ENCODE measurements around the gene DUSP3. TPM values are rescaled to one million over a fixed set of nuclear protein-coding genes. Genes with fewer than 3 reads are reported as not detected.

Gene DUSP3
- total RNA-seq, 1 donor from 2014 or later = 100.0 TPM

GRCh38 chr17:43814714-43815113, 35.9 kb upstream of the DUSP3 start:
- ATAC-seq (no peak), DNase-seq (no peak)
- intact Hi-C loops (cut with DNase I) = no loop called here
- Histone ChIP-seq H3K9me3 (no peaks in the 10 kb centered on the region), H3K36me3 (no peaks in the 10 kb centered on the region), H3K27ac (no peak overlapping the region), H3K4me1 (no peaks in the 10 kb centered on the region), H3K4me3 (no peak overlapping the region), H3K27me3 (no peaks in the 10 kb centered on the region)
- TF ChIP-seq CTCF (IDR thresholded peaks at IDR 0.05) = no peak

GRCh38 chr17:43814026-43814425, 35.2 kb upstream of the DUSP3 start:
- intact Hi-C loops (cut with DNase I) = no loop called here
- TF ChIP-seq CTCF (IDR thresholded peaks at IDR 0.05) = no peak
- ATAC-seq = no peak
- Histone ChIP-seq H3K27ac (no peak overlapping the region), H3K27me3 (no peaks in the 10 kb centered on the region), H3K4me3 (no peak overlapping the region), H3K9me3 (no peaks in the 10 kb centered on the region), H3K4me1 (no peaks in the 10 kb centered on the region), H3K36me3 (peaks cover 4% of the 10 kb centered on the region)
- DNase-seq = no peak

GRCh38 chr17:43813386-43813785, 34.6 kb upstream of the DUSP3 start:
- H3K4me3 ChIP-seq = no peak overlapping the region
- TF ChIP-seq CTCF (IDR thresholded peaks at IDR 0.05) = no peak

GRCh38 chr17:43812396-43813265, 33.9 kb upstream of the DUSP3 start:
- Histone ChIP-seq H3K36me3 (peaks cover 12% of the 10 kb centered on the region), H3K27ac (no peak overlapping the region), H3K4me1 (no peaks in the 10 kb centered on the region), H3K4me3 (no peak overlapping the region), H3K27me3 (no peaks in the 10 kb centered on the region), H3K9me3 (no peaks in the 10 kb centered on the region)
- DNase-seq (no peak), ATAC-seq (peak; percentile 10)
- intact Hi-C loops (cut with DNase I) = no loop called here
- TF ChIP-seq CTCF (IDR thresholded peaks at IDR 0.05) = no peak

More at GRCh38 chr17:43813386-43813785, 34.6 kb upstream of the DUSP3 start:
- no peaks in the 10 kb centered on the region for H3K9me3 ChIP-seq
- H3K27ac ChIP-seq = no peak overlapping the region
- H3K4me1 ChIP-seq = no peaks in the 10 kb centered on the region
- ATAC-seq = no peak
- no peak for DNase-seq
- H3K36me3 ChIP-seq = peaks cover 7% of the 10 kb centered on the region
- intact Hi-C loops (cut with DNase I) = no loop called here
- H3K27me3 ChIP-seq = no peaks in the 10 kb centered on the region

GRCh38 chr17:43810823-43811222, 32.0 kb upstream of the DUSP3 start:
- H3K36me3 ChIP-seq = peaks cover 12% of the 10 kb centered on the region
- no peak for ATAC-seq
- intact Hi-C loops (cut with DNase I) = no loop called here
- no peaks in the 10 kb centered on the region for H3K4me1 ChIP-seq
- H3K27ac ChIP-seq = no peak overlapping the region
- H3K27me3 ChIP-seq = no peaks in the 10 kb centered on the region
- no peak overlapping the region for H3K4me3 ChIP-seq
- DNase-seq = no peak
- no peaks in the 10 kb centered on the region for H3K9me3 ChIP-seq
- TF ChIP-seq CTCF (IDR thresholded peaks at IDR 0.05) = no peak
